Stimulated activated CD4-positive, alpha-beta T cell treated with anti-CD3 and anti-CD28 coated beads, Interleukin-2, amount 100 ng/mL, for 4 hours (primary cell): Measurements from ENCODE around the gene ATXN2L.
A peak's percentile ranks its signal among the peaks of the same experiment; 100 is the strongest.

Experiments
- DNase-seq: peaks from one replicate; pipeline ENCODE4 v3.0.0-alpha.2; 2020; ENCODE audit warnings: low read depth

ATXN2L gene

DNA sequence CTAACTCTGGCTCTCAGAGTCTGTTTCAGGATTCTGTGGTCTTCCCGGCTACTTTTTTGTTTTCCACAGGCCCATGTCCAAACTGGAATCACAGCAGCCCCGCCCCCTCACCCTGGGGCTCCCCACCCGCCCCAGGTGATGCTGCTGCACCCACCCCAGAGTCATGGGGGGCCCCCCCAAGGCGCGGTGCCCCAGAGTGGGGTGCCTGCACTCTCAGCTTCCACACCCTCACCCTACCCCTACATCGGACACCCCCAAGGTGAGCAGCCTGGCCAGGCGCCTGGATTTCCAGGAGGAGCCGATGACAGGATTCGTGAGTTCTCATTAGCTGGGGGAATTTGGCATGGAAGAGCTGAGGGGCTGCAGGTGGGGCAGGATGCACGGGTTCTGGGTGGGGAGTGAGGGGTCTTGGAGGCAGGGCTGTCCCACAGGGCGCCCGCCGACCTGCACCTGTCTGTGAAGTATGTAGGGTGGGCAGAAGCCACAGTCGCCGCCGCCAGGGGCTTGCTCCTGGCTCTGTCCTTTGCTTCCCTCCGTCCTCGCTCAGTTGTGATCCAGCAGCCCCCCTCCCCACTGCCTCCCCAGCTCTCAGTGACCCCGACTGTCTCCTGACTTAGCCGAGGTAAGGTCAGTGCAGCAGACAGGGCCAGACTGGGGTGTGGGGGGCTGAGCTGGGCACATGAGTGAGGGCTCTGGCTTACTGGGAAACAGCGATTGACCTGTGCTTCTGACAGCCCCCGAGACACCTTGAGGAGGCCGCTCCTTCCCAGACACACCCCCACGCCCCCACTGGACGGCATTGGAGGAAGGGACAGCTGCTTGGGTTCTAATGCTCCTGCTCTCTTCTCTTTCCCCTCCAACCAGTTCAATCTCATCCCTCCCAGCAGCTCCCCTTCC lies 13.3 kb downstream of the ATXN2L start:
- no peak for DNase-seq

DNA sequence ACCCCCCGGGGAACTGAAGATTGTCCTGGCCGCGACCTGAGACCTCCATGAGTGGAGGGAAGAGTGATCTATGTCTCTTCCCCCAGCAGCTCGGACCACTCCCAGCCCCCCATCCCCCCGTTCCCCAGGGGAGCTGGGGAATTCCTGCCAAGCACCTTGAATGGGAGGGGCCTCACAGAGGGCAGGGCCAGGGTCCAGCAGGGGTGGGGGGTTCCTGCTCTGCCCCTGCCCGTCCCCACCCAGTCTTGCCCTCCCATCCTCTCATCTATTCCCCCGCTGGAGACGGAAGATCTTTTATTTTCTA lies 13.9 kb downstream of the ATXN2L start:
- no peak for DNase-seq

GRCh38 chr16:28837672-28838557 lies 15.1 kb downstream of the ATXN2L start:
- no peak for DNase-seq

DNA sequence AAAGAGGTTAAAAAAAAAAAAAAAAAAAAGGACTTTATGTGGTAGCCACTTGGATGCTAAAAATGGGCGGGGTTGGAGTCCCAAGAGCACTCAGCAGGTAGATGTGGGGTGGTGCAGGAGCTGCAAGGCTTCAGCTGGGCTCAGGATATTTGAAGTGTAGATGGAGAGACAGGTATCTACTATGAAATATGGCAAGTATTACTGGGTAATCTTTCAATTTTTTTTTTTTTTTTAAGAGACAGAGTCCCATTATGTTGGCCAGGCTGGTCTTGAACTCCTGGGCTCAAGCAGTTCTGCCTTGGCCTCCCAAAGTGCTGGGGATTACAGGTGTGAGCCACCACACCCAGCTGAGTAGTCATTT lies 15.7 kb downstream of the ATXN2L start:
- no peak for DNase-seq

DNA sequence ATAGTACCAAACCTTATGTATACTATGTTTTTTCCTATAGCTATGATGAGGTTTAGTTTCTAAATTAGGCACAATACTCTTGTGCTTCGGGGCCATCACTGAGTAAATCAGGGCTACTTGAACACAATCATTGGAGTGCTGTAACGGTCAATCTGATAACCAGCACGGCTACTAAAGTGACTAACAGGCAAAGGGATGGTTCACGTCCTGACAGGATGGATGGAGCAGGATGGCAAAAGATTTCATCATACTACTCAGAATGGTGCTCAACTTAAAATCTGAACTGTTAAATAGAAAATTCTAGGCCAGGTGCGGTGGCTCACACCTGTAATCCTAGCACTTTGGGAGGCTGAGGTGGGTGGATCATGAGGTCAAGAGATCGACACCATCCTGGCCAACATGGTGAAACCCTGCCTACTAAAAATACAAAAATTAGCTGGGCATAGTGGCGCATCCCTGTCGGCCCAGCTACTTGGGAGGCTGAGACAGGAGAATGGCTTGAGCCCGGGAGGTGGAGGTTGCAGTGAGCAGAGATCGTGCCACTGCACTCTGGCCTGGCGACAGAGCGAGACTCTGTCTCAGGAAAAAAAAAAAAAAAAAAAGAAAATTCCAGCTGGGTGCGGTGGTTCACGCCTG lies 16.3 kb downstream of the ATXN2L start:
- no peak for DNase-seq

DNA sequence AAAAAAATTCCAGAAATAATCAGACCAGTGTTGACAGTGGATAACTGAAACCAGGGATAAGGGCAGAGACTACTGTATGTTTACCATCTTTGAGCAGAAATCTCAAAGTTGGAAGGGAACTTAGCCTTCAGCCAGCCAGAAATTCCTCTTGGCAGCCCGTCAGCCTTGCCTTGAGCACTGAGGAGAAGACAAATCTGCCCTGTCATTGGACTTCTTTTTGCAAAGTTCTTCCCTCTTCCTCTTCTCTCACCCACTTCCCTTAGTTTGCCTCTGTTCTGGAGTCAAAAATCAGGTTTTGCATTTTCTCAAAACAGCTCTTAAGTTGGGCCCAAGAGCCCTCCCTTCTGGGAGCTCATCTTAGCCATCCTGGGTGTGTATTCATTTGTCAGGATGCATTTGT lies 17.1 kb downstream of the ATXN2L start:
- no peak for DNase-seq

DNA sequence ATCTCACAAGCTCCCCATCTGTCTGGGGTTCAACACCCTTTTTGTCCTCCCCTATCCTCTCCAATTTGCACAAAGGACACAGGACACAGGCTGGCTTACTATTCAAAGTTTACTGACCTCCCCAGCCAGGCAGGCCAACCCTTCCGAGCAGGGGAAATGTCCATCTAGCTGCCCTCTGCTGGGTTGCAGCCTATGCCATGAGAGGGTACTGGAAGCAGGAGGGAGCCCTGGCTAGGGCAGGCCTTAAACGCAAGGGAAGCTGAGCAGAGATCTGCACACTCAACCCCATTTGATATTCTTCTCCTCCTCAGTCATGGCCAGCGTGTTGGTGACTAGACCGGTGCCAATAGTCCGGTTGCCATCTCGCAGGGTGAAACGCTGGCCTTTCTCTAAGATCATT lies 19.9 kb downstream of the ATXN2L start:
- DNase-seq: no peak

- no peak for DNase-seq
These were observed 21.0 kb downstream of the ATXN2L start for GRCh38 chr16:28843766-28844165.

DNA sequence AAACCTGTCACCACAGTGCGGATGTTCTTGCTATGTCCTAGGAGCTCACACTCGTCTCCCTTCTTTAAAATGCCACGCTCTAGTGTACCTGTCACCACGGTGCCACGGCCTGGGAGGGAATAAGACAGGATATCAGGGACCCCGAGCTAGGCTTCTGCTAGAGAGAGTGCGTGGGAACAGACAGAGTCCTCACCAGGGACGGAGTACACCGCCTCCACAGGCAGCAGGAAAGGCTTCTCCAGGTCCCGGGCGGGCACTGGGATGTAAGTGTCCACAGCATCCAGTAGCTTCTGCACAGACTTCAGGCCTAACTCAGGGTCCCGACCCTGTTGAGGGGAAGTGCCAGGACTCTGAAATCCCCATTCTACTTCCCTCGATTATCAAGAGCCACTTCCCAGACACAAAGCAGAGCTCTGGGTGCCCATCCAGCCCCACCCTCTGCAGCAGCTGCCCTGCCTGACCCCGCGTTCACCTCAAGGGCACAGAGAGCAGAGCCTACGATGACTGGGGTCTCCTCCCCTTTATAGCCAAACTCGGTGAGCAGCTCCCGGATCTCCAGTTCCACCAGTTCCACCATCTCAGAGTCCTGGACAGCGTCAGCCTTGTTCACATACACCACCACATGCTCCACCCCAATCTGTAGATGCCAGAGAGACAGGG lies 21.6 kb downstream of the ATXN2L start:
- no peak for DNase-seq

DNA sequence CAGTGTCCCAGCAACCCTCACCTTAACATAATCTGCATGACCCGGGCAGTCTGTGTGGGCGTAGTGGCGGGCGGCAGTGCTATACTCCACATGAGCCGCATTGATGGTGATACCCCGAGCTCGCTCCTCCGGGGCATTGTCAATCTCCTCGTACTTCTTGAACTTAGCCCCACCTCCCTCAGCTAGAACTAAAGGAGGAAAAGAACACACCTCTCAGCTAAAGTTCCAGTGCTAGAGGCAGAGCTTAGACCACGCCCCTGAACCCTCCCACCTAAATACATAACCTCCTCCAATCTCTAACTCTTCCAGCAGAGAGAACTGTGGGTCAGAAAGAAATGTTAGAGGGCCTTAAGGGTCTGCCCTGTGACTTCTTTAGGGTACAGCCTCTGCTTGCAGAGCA lies 22.5 kb downstream of the ATXN2L start:
- peak; percentile 29 for DNase-seq

GRCh38 chr16:28845761-28846079 lies 22.9 kb downstream of the ATXN2L start:
- DNase-seq: no peak

GRCh38 chr16:28846080-28846932 lies 23.5 kb downstream of the ATXN2L start, which contains the start of gene TUFM:
TSS of gene TUFM (minus strand) at chr16:28846348. CDS start at chr16:28846269, 79 bp downstream.
- peak; percentile 98 for DNase-seq

DNA sequence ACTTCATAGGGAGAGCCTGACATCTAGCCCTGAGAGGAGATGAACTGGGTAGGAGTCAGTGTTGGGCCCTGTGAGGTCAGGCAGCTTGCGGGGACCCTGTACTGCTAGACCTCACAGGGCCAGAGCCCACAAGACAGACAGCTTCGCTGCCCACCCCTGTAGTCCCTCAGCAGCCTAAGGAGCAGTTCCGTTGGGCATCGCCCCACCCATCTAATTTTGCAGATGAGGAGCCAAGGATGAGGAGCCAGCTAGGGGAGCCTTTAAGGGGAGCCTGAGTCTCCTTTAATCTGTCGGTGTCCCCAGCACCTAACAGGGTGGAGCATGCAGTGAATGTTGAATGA lies 24.1 kb downstream of the ATXN2L start:
- no peak for DNase-seq

DNA sequence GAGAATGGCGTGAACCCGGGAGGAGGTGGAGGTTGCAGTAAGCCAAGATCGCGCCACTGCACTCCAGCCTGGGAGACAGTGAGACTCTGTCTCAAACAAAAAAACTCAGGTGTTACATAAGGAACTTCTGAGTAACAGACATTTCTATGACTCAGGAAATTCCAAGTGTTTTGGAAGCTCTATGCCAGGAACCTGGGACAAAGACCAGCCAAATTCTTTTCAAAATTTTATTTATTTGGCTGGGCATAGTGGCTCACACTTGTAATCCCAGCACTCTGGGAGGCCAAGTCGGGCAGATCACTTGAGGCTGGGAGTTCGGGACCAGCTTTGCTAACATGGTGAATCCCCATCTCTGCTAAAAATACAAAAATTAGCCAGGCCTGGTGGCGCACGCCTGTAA lies 35.6 kb downstream of the ATXN2L start:
- DNase-seq: no peak

DNA sequence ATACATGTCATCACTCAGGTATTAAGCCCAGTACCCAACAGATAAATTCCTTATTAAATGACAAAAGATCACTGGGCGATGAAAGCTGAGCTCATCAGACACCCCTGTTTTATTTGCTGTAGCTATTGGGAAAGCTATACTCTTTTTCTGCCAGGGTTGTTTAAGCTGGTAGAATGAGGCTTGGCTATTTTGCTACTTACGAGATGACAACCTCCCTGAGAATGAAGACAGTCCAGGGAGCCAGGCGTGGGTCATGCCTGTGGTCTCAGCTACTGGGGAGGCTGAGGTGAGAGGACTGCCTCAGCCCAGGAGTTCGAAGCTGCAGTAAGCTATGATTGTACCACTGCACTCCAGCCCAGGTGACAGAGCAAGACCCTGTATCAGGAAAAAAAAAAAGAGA lies 36.5 kb downstream of the ATXN2L start:
- DNase-seq: no peak

DNA sequence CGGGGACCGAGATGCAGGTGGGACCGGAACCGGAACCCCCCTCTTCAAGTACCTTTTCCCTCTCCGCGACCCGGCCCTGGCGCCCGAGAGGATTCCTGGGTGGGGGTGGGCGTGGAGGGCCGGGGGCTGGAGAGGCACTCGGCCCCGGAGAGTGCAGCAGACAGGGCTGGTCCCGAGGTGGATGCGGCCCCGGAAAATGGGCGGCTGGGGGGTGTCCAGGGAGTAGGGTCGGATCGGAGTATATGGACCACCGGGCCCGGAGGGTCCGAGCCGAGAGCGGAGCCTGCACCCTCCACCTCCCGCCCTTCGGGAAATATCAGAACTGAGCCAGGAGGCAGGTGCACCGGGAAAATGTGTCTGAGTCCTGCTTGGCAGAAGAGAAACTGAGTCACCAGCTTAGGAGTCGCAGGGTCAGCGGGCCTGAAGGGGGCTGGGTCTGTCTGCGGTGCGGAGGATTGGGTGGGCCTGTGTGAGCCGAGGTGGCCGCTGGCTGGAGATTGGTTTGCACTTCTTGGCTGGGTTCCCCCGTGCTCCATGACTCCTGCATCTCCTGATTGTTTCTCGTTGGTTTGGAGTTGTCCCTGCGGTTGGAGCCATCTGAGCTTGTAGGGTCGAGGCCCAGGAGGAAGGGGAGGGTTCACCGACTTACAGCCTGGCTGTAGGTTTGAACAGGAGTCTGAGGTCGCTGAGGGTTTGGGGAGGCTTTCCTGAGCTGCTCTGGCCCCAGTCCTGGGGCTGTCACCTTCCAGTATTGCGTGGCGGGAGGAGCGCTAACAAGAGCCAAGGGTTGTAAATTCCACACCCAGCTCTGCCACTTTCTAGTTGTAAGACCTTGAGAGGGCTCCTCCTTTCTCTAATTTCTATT lies 41.4 kb downstream of the ATXN2L start:
- no peak for DNase-seq

- no peak for DNase-seq
These were observed 42.3 kb downstream of the ATXN2L start for GRCh38 chr16:28865001-28865688.

DNA sequence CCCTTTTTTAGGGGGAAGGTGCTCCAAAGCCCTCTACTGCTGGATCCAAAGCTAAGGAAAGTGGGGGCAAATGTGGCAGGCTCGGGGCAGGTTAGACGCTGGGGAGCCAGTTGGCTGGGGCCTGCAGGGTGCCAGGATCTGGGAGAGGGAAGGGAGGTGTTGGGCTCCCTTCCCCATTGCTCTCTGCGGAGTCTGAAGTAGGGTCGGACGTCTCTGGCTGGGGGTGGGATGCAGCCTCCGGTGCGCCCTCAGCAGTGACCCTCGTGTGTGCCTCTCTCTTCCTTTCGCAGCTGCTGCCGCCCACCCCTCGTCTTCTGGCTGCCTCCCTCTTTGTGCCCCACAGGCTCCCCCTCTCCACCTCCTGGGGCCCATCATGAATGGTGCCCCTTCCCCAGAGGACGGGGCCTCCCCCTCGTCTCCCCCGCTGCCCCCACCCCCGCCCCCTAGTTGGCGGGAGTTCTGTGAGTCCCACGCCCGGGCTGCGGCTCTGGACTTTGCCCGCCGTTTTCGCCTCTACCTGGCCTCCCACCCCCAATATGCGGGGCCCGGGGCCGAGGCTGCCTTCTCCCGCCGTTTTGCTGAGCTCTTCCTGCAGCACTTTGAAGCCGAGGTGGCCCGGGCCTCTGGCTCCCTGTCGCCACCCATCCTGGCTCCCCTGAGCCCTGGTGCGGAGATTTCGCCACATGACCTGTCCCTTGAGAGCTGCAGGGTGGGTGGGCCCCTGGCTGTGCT lies 43.1 kb downstream of the ATXN2L start:
- no peak for DNase-seq

GRCh38 chr16:28866454-28866804 lies 43.6 kb downstream of the ATXN2L start:
- DNase-seq: no peak
